Mesendoderm (in vitro differentiated cells): ENCODE data around the gene SCRT2.

ENCODE experiments used
- DNase-seq: peaks from one replicate; pipeline ENCODE4 v3.0.0; 2013
- H2AK5ac ChIP-seq: 2 replicates; pipeline ENCODE4 v1.6.1; 2013; ENCODE audit warnings: low read length, inconsistent platforms
- H2BK120ac ChIP-seq: 2 replicates; pipeline ENCODE4 v1.6.1; 2013; ENCODE audit warnings: low read depth, mild to moderate bottlenecking, low read length, moderate library complexity, mixed read lengths
- H2BK15ac ChIP-seq: replicated peaks from 2 replicates; pipeline ENCODE4 v1.6.1; 2013; ENCODE audit warnings: low read depth, mild to moderate bottlenecking, moderate library complexity
- H2BK5ac ChIP-seq: 2 replicates; pipeline ENCODE4 v1.6.1; 2013; ENCODE audit warnings: low read length, inconsistent platforms
- H3K18ac ChIP-seq: 2 replicates; pipeline ENCODE4 v1.6.1; 2013; ENCODE audit warnings: mild to moderate bottlenecking, low read length, mixed read lengths
- H3K23ac ChIP-seq: one replicate; pipeline ENCODE4 v1.6.1; 2013; ENCODE audit warnings: low read length
- H3K27ac ChIP-seq: 2 replicates; pipeline ENCODE4 v1.5.1; 2013; ENCODE audit warnings: low read depth, mild to moderate bottlenecking, inconsistent platforms, low read length, moderate library complexity
- H3K27me3 ChIP-seq: 2 replicates; pipeline ENCODE4 v1.6.1; 2013; ENCODE audit warnings: low read length, control low read depth, mild to moderate bottlenecking, inconsistent platforms; ENCODE audit not compliant: insufficient read depth, poor library complexity
- H3K36me3 ChIP-seq: 2 replicates; pipeline ENCODE4 v1.6.1; 2013; ENCODE audit warnings: low read length, inconsistent platforms; ENCODE audit not compliant: control insufficient read depth, insufficient read depth
- H3K4ac ChIP-seq: one replicate; pipeline ENCODE4 v1.6.1; 2013; ENCODE audit warnings: low read depth, mild to moderate bottlenecking, low read length, moderate library complexity
- H3K4me1 ChIP-seq: 2 replicates; pipeline ENCODE4 v1.6.1; 2013; ENCODE audit warnings: low read depth, low read length, inconsistent platforms; ENCODE audit not compliant: control insufficient read depth
- H3K4me2 ChIP-seq: 2 replicates; pipeline ENCODE4 v1.6.1; 2013; ENCODE audit warnings: low read length
- H3K4me3 ChIP-seq: 2 replicates; pipeline ENCODE4 v1.5.1; 2013; ENCODE audit warnings: mild to moderate bottlenecking, low read length
- H3K56ac ChIP-seq: one replicate; pipeline ENCODE4 v1.6.1; 2013; ENCODE audit warnings: low read length
- H3K79me1 ChIP-seq: 2 replicates; pipeline ENCODE4 v1.6.1; 2013; ENCODE audit warnings: low read length, inconsistent platforms
- H3K79me2 ChIP-seq: 2 replicates; pipeline ENCODE4 v1.6.1; 2013; ENCODE audit warnings: mild to moderate bottlenecking, low read length; ENCODE audit not compliant: control insufficient read depth, insufficient read depth
- H3K9ac ChIP-seq: 2 replicates; pipeline ENCODE4 v1.6.1; 2013; ENCODE audit warnings: low read length, inconsistent platforms
- H4K5ac ChIP-seq: one replicate; pipeline ENCODE4 v1.6.1; 2013; ENCODE audit warnings: low read length
- H4K8ac ChIP-seq: one replicate; pipeline ENCODE4 v1.6.1; 2013; ENCODE audit warnings: low read depth, mild to moderate bottlenecking, control low read depth, low read length, moderate library complexity
- WGBS: extraction: QIAGEN DNeasy Blood & Tissue Kit; methylation state at CpG from one replicate; pipeline ENCODE4 v1.1.7; 2013; ENCODE audit warnings: low lambda C conversion rate, missing lambda C conversion rate; ENCODE audit not compliant: insufficient coverage; ENCODE audit errors: extremely low coverage; 5-methylcytosine and 5-hydroxymethylcytosine counted together

Gene SCRT2

DNA sequence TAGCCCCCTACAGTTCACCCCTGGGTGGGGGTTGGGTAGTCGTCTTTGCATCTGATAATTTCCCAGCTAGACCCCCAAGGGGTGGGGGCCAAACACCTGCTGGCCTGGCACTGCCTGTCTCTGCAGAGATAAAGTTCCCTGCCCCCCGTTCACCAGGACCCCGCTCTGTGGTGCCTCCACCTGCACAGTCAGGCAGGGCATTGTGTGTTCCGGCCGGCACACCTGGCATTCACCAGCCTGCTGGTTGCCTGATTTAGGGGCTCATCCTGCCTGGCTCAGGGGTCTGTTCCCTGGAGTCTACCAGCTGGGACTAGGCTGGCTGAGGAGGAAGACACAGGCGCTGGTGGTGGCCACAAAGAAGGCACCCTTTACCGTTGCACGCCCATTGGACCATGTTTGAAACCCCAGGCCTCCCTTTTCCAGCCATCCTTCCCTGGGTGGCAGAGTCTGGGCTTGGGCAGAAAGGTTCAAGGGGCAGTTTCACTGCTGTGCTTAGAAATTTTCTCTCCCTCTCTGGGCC, 30.8 kb upstream of the SCRT2 start:
- no peak overlapping the region for H3K23ac ChIP-seq
- H3K18ac ChIP-seq, result no peak overlapping the region
- no peaks in the 10 kb centered on the region for H3K27me3 ChIP-seq
- no peak overlapping the region for H3K27ac ChIP-seq
- no peaks in the 10 kb centered on the region for H3K79me1 ChIP-seq
- H2BK5ac ChIP-seq, result no peak overlapping the region
- WGBS, result no CpG with 5 or more reads among the region's 8 CpGs
- H4K5ac ChIP-seq, result no peak overlapping the region
- no peak overlapping the region for H3K9ac ChIP-seq
- DNase-seq, result no peak
- H3K36me3 ChIP-seq, result no peaks in the 10 kb centered on the region
- no peak overlapping the region for H3K56ac ChIP-seq
- no peaks in the 10 kb centered on the region for H3K79me2 ChIP-seq
- no peak overlapping the region for H2BK15ac ChIP-seq
- no peak overlapping the region for H3K4ac ChIP-seq
- H2BK120ac ChIP-seq, result no peak overlapping the region
- H2AK5ac ChIP-seq, result no peak overlapping the region
- H3K4me3 ChIP-seq, result no peak overlapping the region
- H3K4me1 ChIP-seq, result no peaks in the 10 kb centered on the region
- no peak overlapping the region for H4K8ac ChIP-seq
- no peak overlapping the region for H3K4me2 ChIP-seq

DNA sequence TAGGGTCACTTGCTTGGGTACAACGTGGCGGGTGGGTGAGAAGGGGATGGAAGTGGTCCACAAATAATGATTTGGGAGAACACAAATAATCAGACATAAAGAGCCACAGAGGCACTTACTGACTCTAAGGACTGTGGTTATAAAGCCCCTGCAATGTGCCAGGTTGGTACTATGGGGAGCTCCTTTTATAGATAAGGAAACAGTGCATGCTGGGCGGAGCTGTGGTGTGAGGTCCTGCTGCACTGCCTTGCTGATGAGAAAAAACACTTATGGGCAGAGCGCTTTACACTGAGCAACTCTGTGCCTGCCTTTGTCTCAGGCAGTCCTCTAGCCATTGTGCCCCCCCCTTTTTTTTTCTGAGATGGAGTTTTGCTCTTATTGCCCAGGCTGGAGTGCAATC, 29.1 kb upstream of the SCRT2 start:
- Histone ChIP-seq H3K4me2 (no peak overlapping the region), H3K56ac (no peak overlapping the region), H3K9ac (no peak overlapping the region), H2BK120ac (no peak overlapping the region), H2AK5ac (no peak overlapping the region), H3K4me1 (peaks cover 2% of the 10 kb centered on the region), H3K18ac (no peak overlapping the region), H3K23ac (no peak overlapping the region), H4K8ac (no peak overlapping the region), H2BK15ac (no peak overlapping the region), H3K27ac (no peak overlapping the region), H3K4ac (no peak overlapping the region), H3K79me1 (no peaks in the 10 kb centered on the region), H3K36me3 (no peaks in the 10 kb centered on the region), H3K27me3 (no peaks in the 10 kb centered on the region), H3K4me3 (no peak overlapping the region), H4K5ac (no peak overlapping the region), H3K79me2 (no peaks in the 10 kb centered on the region), H2BK5ac (no peak overlapping the region)
- WGBS, result no CpG with 5 or more reads among the region's 4 CpGs
- DNase-seq, result no peak

DNA sequence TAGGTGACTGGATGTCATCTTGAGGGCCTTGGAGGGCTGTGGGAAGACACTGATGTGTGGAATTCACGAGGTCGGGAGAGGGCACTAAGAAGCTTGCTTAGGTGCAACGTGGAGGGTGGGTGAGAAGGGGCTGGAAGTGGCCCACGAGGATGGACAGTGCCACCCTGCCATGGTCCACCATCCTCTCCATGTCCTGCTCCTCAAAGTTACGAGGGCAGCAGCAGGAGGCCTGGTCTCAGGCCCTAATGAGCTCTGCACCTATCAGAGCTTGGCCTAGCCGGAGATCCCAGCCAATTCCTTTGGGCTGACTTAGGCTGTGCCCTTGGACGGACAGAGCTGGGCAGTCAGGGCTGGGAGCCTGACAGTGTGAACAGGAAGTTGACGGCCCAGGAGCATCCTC, 27.8 kb upstream of the SCRT2 start:
- H2BK120ac ChIP-seq, result no peak overlapping the region
- no peak overlapping the region for H2BK15ac ChIP-seq
- no peak overlapping the region for H3K9ac ChIP-seq
- H3K4me2 ChIP-seq, result no peak overlapping the region
- no peak overlapping the region for H3K56ac ChIP-seq
- H3K4me3 ChIP-seq, result no peak overlapping the region
- no peak overlapping the region for H2AK5ac ChIP-seq
- peaks cover 7% of the 10 kb centered on the region for H3K4me1 ChIP-seq
- H3K79me2 ChIP-seq, result no peaks in the 10 kb centered on the region
- no peaks in the 10 kb centered on the region for H3K36me3 ChIP-seq
- no peak overlapping the region for H2BK5ac ChIP-seq
- no peaks in the 10 kb centered on the region for H3K79me1 ChIP-seq
- H3K23ac ChIP-seq, result no peak overlapping the region
- DNase-seq, result no peak
- no peak overlapping the region for H4K8ac ChIP-seq
- no peaks in the 10 kb centered on the region for H3K27me3 ChIP-seq
- WGBS, result no CpG with 5 or more reads among the region's 8 CpGs
- H3K4ac ChIP-seq, result no peak overlapping the region
- H3K18ac ChIP-seq, result no peak overlapping the region
- no peak overlapping the region for H4K5ac ChIP-seq
- no peak overlapping the region for H3K27ac ChIP-seq

DNA sequence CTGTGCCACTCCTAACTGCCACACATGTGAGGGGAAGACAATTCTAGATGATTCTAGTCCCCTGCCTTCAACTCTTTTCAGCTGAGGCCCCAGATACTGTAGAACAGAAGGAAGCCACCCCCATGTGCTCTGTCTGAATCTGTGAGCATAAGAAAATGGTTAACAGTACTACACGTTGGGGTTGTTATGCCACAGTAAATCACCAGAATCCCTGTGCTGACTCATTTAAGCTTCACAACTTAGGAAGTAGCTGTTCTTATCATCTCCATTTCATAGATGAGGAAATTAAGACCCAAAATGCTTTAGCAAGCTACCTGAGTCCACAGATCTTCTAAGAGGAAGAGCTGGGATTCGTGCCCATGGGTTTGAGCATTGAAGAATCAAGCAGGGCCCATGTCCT, 27.4 kb upstream of the SCRT2 start:
- Histone ChIP-seq H2BK120ac (no peak overlapping the region), H3K36me3 (no peaks in the 10 kb centered on the region), H3K4me1 (peaks cover 7% of the 10 kb centered on the region), H3K27me3 (no peaks in the 10 kb centered on the region), H3K4me3 (no peak overlapping the region), H3K27ac (no peak overlapping the region), H2BK15ac (no peak overlapping the region), H3K18ac (no peak overlapping the region), H3K23ac (no peak overlapping the region), H3K4me2 (no peak overlapping the region), H4K5ac (no peak overlapping the region), H3K9ac (no peak overlapping the region), H3K79me2 (no peaks in the 10 kb centered on the region), H3K79me1 (no peaks in the 10 kb centered on the region), H3K56ac (no peak overlapping the region), H3K4ac (no peak overlapping the region), H2AK5ac (no peak overlapping the region), H2BK5ac (no peak overlapping the region), H4K8ac (no peak overlapping the region)
- no CpG with 5 or more reads among the region's 2 CpGs for WGBS
- DNase-seq, result no peak

DNA sequence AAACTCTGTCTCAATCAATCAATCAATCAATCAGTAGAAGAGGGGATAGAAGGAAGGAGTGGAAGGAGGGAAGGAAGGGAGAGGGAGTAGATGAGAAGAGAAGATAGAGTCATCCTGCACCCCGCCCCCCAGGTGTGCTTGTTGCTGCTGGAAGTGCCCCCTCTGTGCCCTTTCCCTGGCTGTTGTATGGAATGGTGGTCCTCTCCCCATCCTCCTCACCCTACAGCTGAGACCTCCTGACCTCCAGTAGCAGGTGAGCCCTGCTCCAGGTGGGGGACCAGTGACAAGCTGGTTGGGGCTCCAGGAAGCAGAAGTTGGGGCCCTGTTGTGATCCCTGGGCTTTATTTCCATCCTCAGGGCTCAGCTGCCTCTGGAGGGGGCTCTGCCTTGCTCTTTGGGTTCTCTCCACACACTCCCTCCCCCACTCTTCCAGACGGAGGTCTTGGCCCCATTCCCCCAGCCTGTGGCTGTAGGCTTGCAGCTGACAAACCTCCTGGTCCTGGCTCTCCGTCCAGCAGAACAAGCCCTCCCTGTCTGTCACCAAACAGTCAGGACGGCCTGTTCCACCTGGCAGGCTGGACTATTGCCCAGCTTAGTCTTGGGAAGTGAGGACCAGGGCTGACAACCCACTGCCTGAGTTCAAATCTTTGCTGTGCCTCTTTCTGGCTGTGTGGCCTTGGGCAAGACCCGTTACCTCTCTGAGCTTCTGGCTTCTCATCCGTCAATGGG, 26.0 kb upstream of the SCRT2 start:
- Histone ChIP-seq H3K4me1 (peaks cover 7% of the 10 kb centered on the region), H2BK120ac (no peak overlapping the region), H2BK5ac (no peak overlapping the region), H3K27ac (no peak overlapping the region), H4K5ac (no peak overlapping the region), H3K4ac (no peak overlapping the region), H3K18ac (no peak overlapping the region), H4K8ac (no peak overlapping the region), H3K36me3 (no peaks in the 10 kb centered on the region), H3K9ac (no peak overlapping the region), H3K79me2 (no peaks in the 10 kb centered on the region), H3K4me3 (no peak overlapping the region), H3K79me1 (no peaks in the 10 kb centered on the region), H3K56ac (no peak overlapping the region), H2AK5ac (no peak overlapping the region), H2BK15ac (no peak overlapping the region), H3K23ac (no peak overlapping the region), H3K27me3 (no peaks in the 10 kb centered on the region), H3K4me2 (no peak overlapping the region)
- DNase-seq, result no peak
- WGBS, result no CpG with 5 or more reads among the region's 6 CpGs
